Measurements from ENCODE around the gene DUS3L.

Gene DUS3L

DNA sequence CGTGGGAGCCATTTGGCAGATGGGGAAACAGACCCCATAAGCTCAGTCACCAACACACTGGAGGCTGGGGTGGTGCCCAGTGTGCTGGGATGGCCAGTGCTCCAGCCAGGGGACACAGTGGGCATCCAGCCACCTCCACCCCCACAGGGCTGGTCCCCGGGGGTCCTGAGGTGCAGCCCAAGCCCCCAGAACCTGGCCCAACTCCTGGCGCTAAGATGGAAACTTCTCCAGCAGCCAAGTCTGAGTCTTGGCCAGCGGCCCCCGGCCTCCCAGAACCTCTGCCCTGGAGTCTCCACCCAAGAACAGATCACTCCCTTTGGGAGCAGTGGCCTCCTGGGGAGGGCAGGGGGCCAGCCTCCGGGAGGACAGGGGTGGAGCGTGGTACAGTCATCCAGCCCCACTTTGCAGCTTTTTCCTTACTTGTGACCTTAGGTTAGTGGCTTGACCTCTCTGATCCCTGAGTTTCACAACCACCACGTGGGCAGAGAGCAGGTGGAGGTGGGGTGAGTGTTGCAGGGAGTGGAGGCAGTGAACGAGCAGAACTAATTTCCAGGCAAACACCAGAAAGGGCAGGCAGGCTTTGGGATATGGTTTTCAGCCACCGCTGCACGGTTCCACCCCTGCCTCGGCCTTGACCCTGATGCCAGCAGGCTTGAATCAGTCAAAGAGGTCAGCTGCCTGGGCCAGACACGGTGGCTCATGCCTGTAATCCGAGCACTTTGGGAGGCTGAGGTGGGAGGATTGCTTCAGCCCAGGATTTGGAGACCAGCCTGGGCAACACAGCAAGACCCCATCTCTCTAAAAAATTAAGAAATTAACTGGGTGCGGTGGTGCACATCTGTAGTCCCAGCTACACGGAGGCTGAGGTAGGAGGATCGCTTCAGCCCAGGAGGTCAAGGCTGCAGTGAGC is 9.7 kb upstream of the DUS3L start:
- no peak for DNase-seq (ENCODE audit: low read depth in 1 of 2, low spot score in 1 of 2)

DNA sequence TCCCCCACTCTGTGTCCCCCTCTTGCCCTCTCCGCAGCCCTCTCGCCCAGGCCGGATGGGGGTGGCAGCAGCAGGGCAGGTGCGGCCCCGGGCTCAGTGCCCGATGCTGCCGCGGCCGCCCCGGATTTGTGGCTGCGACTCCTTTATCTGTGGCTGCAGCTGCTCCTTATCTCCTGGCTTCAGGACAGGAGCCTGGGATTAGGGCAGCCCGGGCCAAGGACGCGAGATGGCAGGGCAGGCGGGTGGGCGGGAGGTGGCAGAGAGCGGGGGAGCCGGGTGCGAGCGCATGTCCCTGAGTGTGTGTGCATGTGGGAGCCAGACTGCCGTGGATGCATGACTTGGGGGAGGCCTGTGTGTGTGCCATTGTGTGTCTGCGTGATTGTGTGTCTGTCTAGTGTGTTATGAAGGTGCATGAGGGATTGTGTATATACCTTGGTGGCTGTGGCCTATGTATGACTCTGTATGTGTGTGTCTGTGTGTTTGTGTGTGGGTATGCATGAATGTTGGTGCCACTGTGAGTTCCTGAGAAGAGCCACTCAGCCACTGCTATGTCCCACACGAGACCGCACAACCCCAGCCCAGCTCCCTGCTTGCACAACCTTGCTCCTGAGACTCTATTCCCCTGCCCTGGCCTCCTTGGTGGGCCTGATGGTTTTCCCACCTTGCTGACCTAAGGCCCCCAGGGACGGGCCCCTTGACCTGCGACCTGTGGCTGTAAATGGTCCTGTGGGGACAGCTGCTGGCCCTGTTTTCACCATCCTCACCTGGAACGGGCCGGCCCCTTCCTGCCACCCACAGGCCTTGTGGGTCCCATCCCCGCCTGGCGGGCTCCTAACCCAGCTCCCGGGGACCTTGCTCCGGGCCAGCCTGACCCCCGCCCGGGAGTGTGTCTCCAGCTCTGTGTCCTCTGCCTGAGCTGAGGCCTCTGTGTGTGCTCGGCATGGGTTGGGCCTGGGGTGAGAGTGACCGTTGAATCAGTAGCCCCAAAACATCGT is 8.6 kb upstream of the DUS3L start:
- TF ChIP-seq POLR2AphosphoS5 (IDR thresholded peaks at IDR 0.05; ENCODE audit: low read depth) (peak; percentile 33; the same call in 1 of the 2 replicates), CTCF (IDR thresholded peaks at IDR 0.05; ENCODE audit: insufficient read depth, low read length) (no peak)
- Histone ChIP-seq H3K27ac (replicated peaks) (no peak overlapping the region), H3K27me3 (ENCODE audit: insufficient read depth, poor library complexity, severe bottlenecking) (peaks cover 5% of the 10 kb centered on the region), H3K4me3 (replicated peaks; ENCODE audit: insufficient read depth, low read length) (no peak overlapping the region)
- DNase-seq (ENCODE audit: low read depth in 1 of 2, low spot score in 1 of 2): no peak

More for the DNA sequence above, 9.7 kb upstream of the DUS3L start:
- Histone ChIP-seq H3K27ac (replicated peaks) (no peak overlapping the region), H3K27me3 (ENCODE audit: insufficient read depth, poor library complexity, severe bottlenecking) (peaks cover 10% of the 10 kb centered on the region), H3K4me3 (replicated peaks; ENCODE audit: insufficient read depth, low read length) (no peak overlapping the region)
- no peak for TF ChIP-seq GABPA (IDR thresholded peaks at IDR 0.05; ENCODE audit: low read depth)
- TF ChIP-seq CTCF (IDR thresholded peaks at IDR 0.05; ENCODE audit: insufficient read depth, low read length): no peak
- TF ChIP-seq POLR2AphosphoS5 (IDR thresholded peaks at IDR 0.05; ENCODE audit: low read depth): no peak
- no peak for TF ChIP-seq SPI1 (IDR thresholded peaks at IDR 0.05; ENCODE audit: borderline replicate concordance, low read depth)

DNA sequence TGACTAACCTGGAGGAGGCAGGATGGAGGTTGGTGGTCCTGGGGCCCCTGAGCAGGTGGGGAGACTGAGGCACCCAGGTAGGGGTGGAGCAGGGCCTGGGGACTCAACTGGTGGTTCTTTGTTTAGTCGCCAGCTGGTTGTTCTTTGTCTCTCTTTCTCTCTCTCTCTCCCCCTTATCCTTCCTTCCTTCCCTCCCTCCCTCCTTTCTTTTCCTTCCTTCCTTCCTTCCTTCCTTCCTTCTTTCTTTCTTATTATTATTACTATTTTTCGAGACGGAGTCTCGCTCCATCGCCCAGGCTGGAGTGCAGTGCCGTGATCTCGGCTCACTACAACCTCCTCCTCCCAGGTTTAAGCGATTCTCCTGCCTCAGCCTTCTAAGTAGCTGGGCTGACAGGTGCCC is 7.3 kb upstream of the DUS3L start:
- Histone ChIP-seq H3K4me3 (replicated peaks; ENCODE audit: insufficient read depth, low read length) (no peak overlapping the region), H3K27ac (replicated peaks) (no peak overlapping the region), H3K27me3 (ENCODE audit: insufficient read depth, poor library complexity, severe bottlenecking) (no peaks in the 10 kb centered on the region)
- DNase-seq (ENCODE audit: low read depth in 1 of 2, low spot score in 1 of 2): no peak
- no peak for TF ChIP-seq GABPA (IDR thresholded peaks at IDR 0.05; ENCODE audit: low read depth)
- no peak for TF ChIP-seq SPI1 (IDR thresholded peaks at IDR 0.05; ENCODE audit: borderline replicate concordance, low read depth)
- TF ChIP-seq, protein P1, sequence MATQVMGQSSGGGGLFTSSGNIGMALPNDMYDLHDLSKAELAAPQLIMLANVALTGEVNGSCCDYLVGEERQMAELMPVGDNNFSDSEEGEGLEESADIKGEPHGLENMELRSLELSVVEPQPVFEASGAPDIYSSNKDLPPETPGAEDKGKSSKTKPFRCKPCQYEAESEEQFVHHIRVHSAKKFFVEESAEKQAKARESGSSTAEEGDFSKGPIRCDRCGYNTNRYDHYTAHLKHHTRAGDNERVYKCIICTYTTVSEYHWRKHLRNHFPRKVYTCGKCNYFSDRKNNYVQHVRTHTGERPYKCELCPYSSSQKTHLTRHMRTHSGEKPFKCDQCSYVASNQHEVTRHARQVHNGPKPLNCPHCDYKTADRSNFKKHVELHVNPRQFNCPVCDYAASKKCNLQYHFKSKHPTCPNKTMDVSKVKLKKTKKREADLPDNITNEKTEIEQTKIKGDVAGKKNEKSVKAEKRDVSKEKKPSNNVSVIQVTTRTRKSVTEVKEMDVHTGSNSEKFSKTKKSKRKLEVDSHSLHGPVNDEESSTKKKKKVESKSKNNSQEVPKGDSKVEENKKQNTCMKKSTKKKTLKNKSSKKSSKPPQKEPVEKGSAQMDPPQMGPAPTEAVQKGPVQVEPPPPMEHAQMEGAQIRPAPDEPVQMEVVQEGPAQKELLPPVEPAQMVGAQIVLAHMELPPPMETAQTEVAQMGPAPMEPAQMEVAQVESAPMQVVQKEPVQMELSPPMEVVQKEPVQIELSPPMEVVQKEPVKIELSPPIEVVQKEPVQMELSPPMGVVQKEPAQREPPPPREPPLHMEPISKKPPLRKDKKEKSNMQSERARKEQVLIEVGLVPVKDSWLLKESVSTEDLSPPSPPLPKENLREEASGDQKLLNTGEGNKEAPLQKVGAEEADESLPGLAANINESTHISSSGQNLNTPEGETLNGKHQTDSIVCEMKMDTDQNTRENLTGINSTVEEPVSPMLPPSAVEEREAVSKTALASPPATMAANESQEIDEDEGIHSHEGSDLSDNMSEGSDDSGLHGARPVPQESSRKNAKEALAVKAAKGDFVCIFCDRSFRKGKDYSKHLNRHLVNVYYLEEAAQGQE (IDR thresholded peaks at IDR 0.05; ENCODE audit: insufficient replicate concordance, low read depth): no peak
- TF ChIP-seq POLR2AphosphoS5 (IDR thresholded peaks at IDR 0.05; ENCODE audit: low read depth): no peak
- no peak for TF ChIP-seq CTCF (IDR thresholded peaks at IDR 0.05; ENCODE audit: insufficient read depth, low read length)

DNA sequence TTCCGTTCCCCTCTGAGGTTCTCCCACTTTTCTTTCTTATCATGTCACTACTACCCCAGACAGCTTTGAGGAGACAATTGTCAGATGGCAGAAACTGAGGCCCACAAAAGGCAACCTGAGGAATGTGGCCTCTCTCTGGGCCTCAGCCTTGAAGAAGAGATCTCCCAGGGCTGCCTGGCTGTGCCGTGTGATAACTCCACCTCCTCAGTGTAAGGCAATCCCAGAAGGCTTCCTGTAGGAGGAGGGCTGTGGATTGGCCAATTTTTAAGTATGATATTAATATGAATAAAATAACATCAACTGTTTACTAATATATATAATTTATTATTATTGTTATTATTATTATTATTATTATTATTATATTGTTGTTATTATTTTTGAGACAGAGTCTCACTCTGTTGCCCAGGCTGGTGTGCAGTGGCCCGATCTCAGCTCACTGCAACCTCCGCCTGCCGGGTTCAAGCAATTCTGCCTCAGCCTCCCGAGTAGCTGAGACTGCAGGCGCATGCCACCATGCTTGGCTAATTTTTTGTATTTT is 4.5 kb upstream of the DUS3L start:
- no peak for TF ChIP-seq SPI1 (IDR thresholded peaks at IDR 0.05; ENCODE audit: borderline replicate concordance, low read depth)
- TF ChIP-seq POLR2AphosphoS5 (IDR thresholded peaks at IDR 0.05; ENCODE audit: low read depth): no peak
- TF ChIP-seq GABPA (IDR thresholded peaks at IDR 0.05; ENCODE audit: low read depth): no peak
- TF ChIP-seq, protein P1 (IDR thresholded peaks at IDR 0.05; ENCODE audit: insufficient replicate concordance, low read depth): no peak
- TF ChIP-seq CTCF (IDR thresholded peaks at IDR 0.05; ENCODE audit: insufficient read depth, low read length): no peak

More for the DNA sequence above, 4.5 kb upstream of the DUS3L start:
- Histone ChIP-seq H3K4me3 (replicated peaks; ENCODE audit: insufficient read depth, low read length) (no peak overlapping the region), H3K27ac (replicated peaks) (no peak overlapping the region), H3K27me3 (ENCODE audit: insufficient read depth, poor library complexity, severe bottlenecking) (no peaks in the 10 kb centered on the region)
- DNase-seq (ENCODE audit: low read depth in 1 of 2, low spot score in 1 of 2): no peak

Measured in HL-60 (cell line).